NCI-H1092 (cell line): ENCODE measurements around the gene FGF11.

ENCODE experiments used
- DNase-seq: peaks from one replicate; lab custom pipeline; 2025; lab: John Stamatoyannopoulos, UW

Gene FGF11

GRCh38 chr17:7439462-7440112 lies at the start of gene FGF11:
Gene FGF11, plus strand, starts transcription at chr17:7439512. Its CDS starts 109 bp downstream, at chr17:7439621.
- DNase-seq: no peak

- DNase-seq: no peak
Measured at GRCh38 chr17:7389924-7390910, 49.1 kb upstream of the FGF11 start.

GRCh38 chr17:7391307-7391706 lies 48.0 kb upstream of the FGF11 start:
- DNase-seq: no peak

GRCh38 chr17:7392696-7393612 lies 46.4 kb upstream of the FGF11 start:
- DNase-seq: no peak

GRCh38 chr17:7393613-7394451 lies 45.5 kb upstream of the FGF11 start:
- DNase-seq: no peak

- peak; percentile 55 for DNase-seq
Measured at GRCh38 chr17:7394452-7395191, 44.7 kb upstream of the FGF11 start, which contains the start of gene PLSCR3. Gene PLSCR3, minus strand, starts transcription at chr17:7394525. Its CDS starts 415 bp downstream, at chr17:7394110.

GRCh38 chr17:7396147-7396546 lies 43.2 kb upstream of the FGF11 start:
- no peak for DNase-seq

GRCh38 chr17:7398612-7399011 lies 40.7 kb upstream of the FGF11 start:
- no peak for DNase-seq

GRCh38 chr17:7403043-7403726 lies 36.1 kb upstream of the FGF11 start:
- DNase-seq: no peak

GRCh38 chr17:7403727-7403976 lies 35.7 kb upstream of the FGF11 start:
- peak; percentile 49 for DNase-seq

GRCh38 chr17:7403977-7404736 lies 35.2 kb upstream of the FGF11 start, which contains the start of gene TMEM256:
Gene TMEM256, minus strand, starts transcription at chr17:7404097. Its CDS starts 13 bp downstream, at chr17:7404084.
- DNase-seq: peak; percentile 95

GRCh38 chr17:7404737-7405349 lies 34.5 kb upstream of the FGF11 start:
- peak; percentile 51 for DNase-seq

- DNase-seq: no peak
Measured at GRCh38 chr17:7405350-7406234, 33.7 kb upstream of the FGF11 start.

- no peak for DNase-seq
Measured at GRCh38 chr17:7406235-7406825, 33.0 kb upstream of the FGF11 start.

- DNase-seq: no peak
Measured at GRCh38 chr17:7407082-7407481, 32.2 kb upstream of the FGF11 start.

- no peak for DNase-seq
Measured at GRCh38 chr17:7407485-7408251, 31.6 kb upstream of the FGF11 start, which contains the start of gene NLGN2. Gene NLGN2, plus strand, starts transcription at chr17:7407845. Its CDS starts 411 bp downstream, at chr17:7408256.
